AG04450 (cell line): ENCODE measurements around the gene PSIP1. TPM values are rescaled to one million over a fixed set of nuclear protein-coding genes. Genes with fewer than 3 reads are reported as not detected.
"Not testable (repeated sequence)": the region's sequence is repeated elsewhere in the genome, so short reads cannot be mapped to it uniquely, and the experiment has no call there.

Experiments used
- CTCF ChIA-PET: fragments of 300-600, 350-600 bp; formaldehyde crosslinking; extraction: SDS; loops from one replicate; lab custom pipeline; 2022; ENCODE audit warnings: antibody characterized with exemption, inconsistent platforms; lab: Charles Lee
- POLR2A ChIA-PET: fragments of 350-600 bp; formaldehyde crosslinking; extraction: SDS; loops from one replicate; lab custom pipeline; 2021; ENCODE audit warnings: antibody characterized with exemption, inconsistent platforms; lab: Yijun Ruan, JAX
- DNase-seq: peaks from one replicate; pipeline ENCODE4 v3.0.0-alpha.2; 2011; ENCODE audit warnings: low read depth, low spot score
- H3K27ac ChIP-seq: one replicate; pipeline ENCODE4 v1.5.1; 2012; ENCODE audit warnings: low read depth, low read length, control low read depth
- H3K27me3 ChIP-seq: one replicate; pipeline ENCODE4 v1.6.0; 2012; ENCODE audit warnings: low read length; ENCODE audit not compliant: control insufficient read depth, insufficient read depth
- H3K4me3 ChIP-seq: 2 replicates; pipeline ENCODE4 v1.5.1; 2011; ENCODE audit warnings: mild to moderate bottlenecking, low read depth, low read length, control low read depth
- H3K9me3 ChIP-seq: 2 replicates; pipeline ENCODE4 v1.5.1; 2012; ENCODE audit warnings: low read length; ENCODE audit not compliant: control insufficient read depth, insufficient read depth
- CTCF ChIP-seq: IDR thresholded peaks from 2 replicates; pipeline ENCODE4 v1.5.1; 2011; ENCODE audit warnings: low read depth, low read length, control low read depth, inconsistent platforms
- polyA plus RNA-seq: library from polyadenylated mRNA; depleted of rRNA; stranded (reverse); fragments of >200 nt; gene quantifications from 2 replicates; pipeline ENCODE4 v1.2.3, GENCODE V29; 2011

PSIP1 gene
- polyA plus RNA-seq, 1 experiment = 57.3 TPM

- Histone ChIP-seq H3K4me3 (no peak overlapping the region), H3K27me3 (no peaks in the 10 kb centered on the region), H3K27ac (no peak overlapping the region), H3K9me3 (no peaks in the 10 kb centered on the region)
- ChIA-PET CTCF (no interaction called here), POLR2A (interaction anchor here (2.0 kb wide), 1 partner anchor 10 kb away, joined by 14 read pairs; the partner anchor contains the start of gene CCDC171)
- DNase-seq = no peak
- no peak for TF ChIP-seq CTCF
These were observed 32.5 kb upstream of the PSIP1 start for GRCh38 chr9:15543047-15543813.

- POLR2A ChIA-PET = interaction anchor here (2.0 kb wide), 1 partner anchor 10 kb away, joined by 14 read pairs; the partner anchor contains the start of gene CCDC171
- CTCF ChIA-PET = no interaction called here
- H3K27me3 ChIP-seq = no peaks in the 10 kb centered on the region
- H3K4me3 ChIP-seq = no peak overlapping the region
- TF ChIP-seq CTCF = no peak
- no peak overlapping the region for H3K27ac ChIP-seq
- no peak for DNase-seq
- H3K9me3 ChIP-seq = no peaks in the 10 kb centered on the region
These were observed 31.9 kb upstream of the PSIP1 start for GRCh38 chr9:15542624-15543023.

- H3K27ac ChIP-seq = no peak overlapping the region
- H3K4me3 ChIP-seq = no peak overlapping the region
- no peak for TF ChIP-seq CTCF
- ChIA-PET CTCF (interaction anchor here (0.6 kb wide), 1 partner anchor 90 kb away, joined by 3 read pairs; no protein-coding TSS in a partner anchor), POLR2A (interaction anchor here (2.0 kb wide), 1 partner anchor 11 kb away, joined by 14 read pairs; the partner anchor contains the start of gene CCDC171)
- H3K9me3 ChIP-seq = no peaks in the 10 kb centered on the region
- DNase-seq = no peak
- no peaks in the 10 kb centered on the region for H3K27me3 ChIP-seq
These were observed 31.1 kb upstream of the PSIP1 start for GRCh38 chr9:15541872-15542271.

GRCh38 chr9:15531380-15531779 lies 20.6 kb upstream of the PSIP1 start:
- TF ChIP-seq CTCF = no peak
- no peaks in the 10 kb centered on the region; the same call in 1 of the 2 replicates for H3K9me3 ChIP-seq
- POLR2A ChIA-PET = no interaction called here
- DNase-seq = no peak
- no peak overlapping the region for H3K4me3 ChIP-seq
- CTCF ChIA-PET = no interaction called here
- no peak overlapping the region for H3K27ac ChIP-seq
- no peaks in the 10 kb centered on the region for H3K27me3 ChIP-seq

GRCh38 chr9:15529566-15530324 lies 19.0 kb upstream of the PSIP1 start:
- H3K9me3 ChIP-seq = no peaks in the 10 kb centered on the region; the same call in 1 of the 2 replicates
- DNase-seq = no peak
- no peak overlapping the region for H3K4me3 ChIP-seq
- TF ChIP-seq CTCF = no peak
- H3K27ac ChIP-seq = no peak overlapping the region
- H3K27me3 ChIP-seq = no peaks in the 10 kb centered on the region
- ChIA-PET POLR2A (no interaction called here), CTCF (no interaction called here)

- DNase-seq, H3K27me3 ChIP-seq, H3K4me3 ChIP-seq, H3K9me3 ChIP-seq, POLR2A ChIA-PET, H3K27ac ChIP-seq, CTCF ChIA-PET: not testable (repeated sequence)
These were observed 16.3 kb upstream of the PSIP1 start for GRCh38 chr9:15527035-15527434.
